Thyroid gland (tissue), 4 donors: ENCODE results near the gene CYBA. TPM values are rescaled to one million over a fixed set of nuclear protein-coding genes. Genes with fewer than 3 reads are reported as not detected.

Experiments used
- DNase-seq, 2 donors: peaks; one replicate each; pipeline ENCODE4 v3.0.0-alpha.2; 2019
- H3K27ac ChIP-seq, 3 donors: fragments of 200-600 bp; sonication (generic); 1 replicate in 2 of 3; 2 replicates in 1 of 3; pipeline ENCODE4 v1.5.1; 2016 to 2019; ENCODE audit warnings: mild to moderate bottlenecking in 1 of 3, moderate library complexity in 1 of 3
- H3K27me3 ChIP-seq: fragments of 200-600 bp; sonication (generic); one replicate; pipeline ENCODE4 v1.5.1; 2019
- H3K36me3 ChIP-seq, 2 donors: fragments of 200-600 bp; sonication (generic); one replicate each; pipeline ENCODE4 v1.5.1; 2016 to 2019
- H3K4me1 ChIP-seq, 2 donors: fragments of 200-600 bp; sonication (generic); one replicate each; pipeline ENCODE4 v1.5.1; 2017 to 2019
- H3K4me3 ChIP-seq, 3 donors: fragments of 200-600 bp; sonication (generic); replicated peaks in 1 of 3; 1 replicate in 2 of 3; 2 replicates in 1 of 3; pipeline ENCODE4 v1.5.1; 2016; ENCODE audit warnings: mild to moderate bottlenecking in 1 of 3
- H3K9me3 ChIP-seq: fragments of 200-600 bp; sonication (generic); one replicate; pipeline ENCODE4 v1.5.1; 2017
- CTCF ChIP-seq, 6 experiments: fragments of 200-600 bp in 3 of 6; fragments of 450-650 bp in 3 of 6; sonication (generic) in 3 of 6; IDR thresholded peaks; one replicate each; pipeline ENCODE4 v1.5.1; 2016 to 2019; ENCODE audit warnings: antibody characterized with exemption in 6 of 6, mild to moderate bottlenecking in 2 of 6, inconsistent platforms in 1 of 6, moderate library complexity in 1 of 6
- POLR2A ChIP-seq, 2 donors: fragments of 450-650 bp; IDR thresholded peaks; one replicate each; pipeline ENCODE4 v1.6.1; 2017; ENCODE audit warnings: antibody characterized with exemption in 2 of 2, mild to moderate bottlenecking in 2 of 2, moderate library complexity in 1 of 2
- WGBS, 2 donors: methylation state at CpG; one replicate each; pipeline ENCODE4 v1.1.5; 2017; 5-methylcytosine and 5-hydroxymethylcytosine counted together
- intact Hi-C: fragments of 100-400 bp; cut with DNase I; formaldehyde crosslinking; loops from one replicate; pipeline ENCODE4 v1.15.1; 2023
- total RNA-seq, 4 donors: library from RNA; depleted of rRNA; stranded (reverse); fragments of >200 nt; gene quantifications; one replicate each; pipeline ENCODE4 v1.2.3, GENCODE V29; 2016

The CYBA gene
- total RNA-seq, 4 donors from 2014 or later, result 199 to 475 (median 339) TPM

- Histone ChIP-seq H3K27ac (no peak overlapping the region), H3K4me1 (peaks cover 0 to 17% of the 10 kb centered on the region in 2 donors), H3K27me3 (no peaks in the 10 kb centered on the region), H3K4me3 (no peak overlapping the region), H3K9me3 (no peaks in the 10 kb centered on the region), H3K36me3 (peaks cover 28 to 29% of the 10 kb centered on the region in 2 donors)
- no peak for TF ChIP-seq CTCF (IDR thresholded peaks at IDR 0.05)
- TF ChIP-seq POLR2A (IDR thresholded peaks at IDR 0.05), result no peak
- no peak for DNase-seq
- 93 to 99% methylated on average over 11 of the region's 11 CpGs for WGBS, 2 donors
- intact Hi-C loops, result no loop called here
These were observed 18.3 kb downstream of the CYBA start for GRCh38 chr16:88632587-88632930.

GRCh38 chr16:88631920-88632586 is 18.8 kb downstream of the CYBA start:
- no peak for DNase-seq
- H3K27me3 ChIP-seq, result no peaks in the 10 kb centered on the region
- H3K4me1 ChIP-seq, result peaks cover 0 to 17% of the 10 kb centered on the region in 2 donors
- H3K4me3 ChIP-seq, result no peak overlapping the region
- TF ChIP-seq CTCF (IDR thresholded peaks at IDR 0.05) (no peak), POLR2A (IDR thresholded peaks at IDR 0.05) (no peak)
- 90 to 92% methylated on average over 20 to 21 of the region's 30 CpGs for WGBS, 2 donors
- H3K36me3 ChIP-seq, result peaks cover 29% of the 10 kb centered on the region in 2 donors
- intact Hi-C loops, result no loop called here
- no peaks in the 10 kb centered on the region for H3K9me3 ChIP-seq
- no peak overlapping the region for H3K27ac ChIP-seq

- WGBS, 2 donors, result 81 to 83% methylated on average over 16 of the region's 16 CpGs
- Histone ChIP-seq H3K27ac (no peak overlapping the region), H3K4me1 (peaks cover 0 to 17% of the 10 kb centered on the region in 2 donors), H3K4me3 (no peak overlapping the region), H3K27me3 (no peaks in the 10 kb centered on the region), H3K9me3 (no peaks in the 10 kb centered on the region), H3K36me3 (peaks cover 29% of the 10 kb centered on the region in 2 donors)
- intact Hi-C loops, result no loop called here
- TF ChIP-seq CTCF (IDR thresholded peaks at IDR 0.05), result no peak
- DNase-seq, result no peak
These were observed 19.5 kb downstream of the CYBA start for GRCh38 chr16:88631384-88631783.

- Histone ChIP-seq H3K27ac (no peak overlapping the region), H3K36me3 (peaks cover 29% of the 10 kb centered on the region in 2 donors), H3K9me3 (no peaks in the 10 kb centered on the region), H3K4me3 (no peak overlapping the region), H3K27me3 (no peaks in the 10 kb centered on the region), H3K4me1 (peaks cover 0 to 17% of the 10 kb centered on the region in 2 donors)
- WGBS, 2 donors, result 93 to 95% methylated on average over 14 to 19 of the region's 23 CpGs
- intact Hi-C loops, result no loop called here
- no peak for DNase-seq
- TF ChIP-seq CTCF (IDR thresholded peaks at IDR 0.05) (no peak), POLR2A (IDR thresholded peaks at IDR 0.05) (no peak)
These were observed 19.9 kb downstream of the CYBA start for GRCh38 chr16:88630941-88631340.

GRCh38 chr16:88630433-88630832 is 20.4 kb downstream of the CYBA start:
- H3K4me1 ChIP-seq, result peaks cover 0 to 17% of the 10 kb centered on the region in 2 donors
- H3K27ac ChIP-seq, result no peak overlapping the region
- no peak for TF ChIP-seq POLR2A (IDR thresholded peaks at IDR 0.05)
- no peak for TF ChIP-seq CTCF (IDR thresholded peaks at IDR 0.05)
- H3K36me3 ChIP-seq, result peaks cover 29 to 31% of the 10 kb centered on the region in 2 donors
- 92 to 95% methylated on average over 9 to 10 of the region's 12 CpGs for WGBS, 2 donors
- H3K4me3 ChIP-seq, result no peak overlapping the region
- intact Hi-C loops, result no loop called here
- no peak for DNase-seq
- no peaks in the 10 kb centered on the region for H3K9me3 ChIP-seq
- H3K27me3 ChIP-seq, result no peaks in the 10 kb centered on the region
